Measurements from ENCODE around the gene EML6. TPM values are rescaled to one million over a fixed set of nuclear protein-coding genes. Genes with fewer than 3 reads are reported as not detected.
A peak's percentile ranks its signal among the peaks of the same experiment; 100 is the strongest.

The EML6 gene
- total RNA-seq, 1 donor from 2014 or later: 0.44 TPM

DNA sequence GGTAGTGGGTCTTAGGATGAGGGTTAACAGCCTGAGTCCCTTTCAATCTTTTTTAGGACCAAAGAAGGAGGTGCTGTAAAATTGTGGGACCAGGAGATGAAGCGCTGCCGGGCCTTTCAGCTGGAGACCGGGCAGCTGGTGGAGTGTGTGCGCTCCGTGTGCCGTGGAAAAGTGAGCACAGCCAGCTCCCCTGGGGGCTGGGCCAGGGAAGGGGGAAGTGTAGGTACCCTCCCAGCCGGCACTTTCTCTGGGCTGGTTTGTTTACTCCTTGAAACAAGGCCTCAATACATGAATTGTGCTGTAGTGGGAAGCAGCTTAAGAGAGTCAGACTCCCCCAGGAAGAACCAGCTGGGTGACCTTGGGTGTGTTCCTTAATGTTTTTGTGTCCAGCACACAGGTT lies 236.7 kb downstream of the EML6 start:
- H3K27me3 Mint-ChIP-seq (ENCODE audit: insufficient read depth): no peaks in the 10 kb centered on the region

GRCh38 chr2:54962511-54962910 lies 239.0 kb downstream of the EML6 start:
- intact Hi-C loops (cut with micrococcal nuclease): no loop called here
- H3K4me1 Mint-ChIP-seq (ENCODE audit: low read depth): peaks cover 27% of the 10 kb centered on the region
- H3K4me3 Mint-ChIP-seq: no peak overlapping the region
- H3K9me3 Mint-ChIP-seq: no peaks in the 10 kb centered on the region
- H3K27me3 Mint-ChIP-seq (ENCODE audit: insufficient read depth): no peaks in the 10 kb centered on the region
- DNase-seq (ENCODE audit: low spot score): no peak
- H3K36me3 Mint-ChIP-seq (ENCODE audit: low read depth): peaks cover 4% of the 10 kb centered on the region
- no peak overlapping the region for H3K27ac Mint-ChIP-seq

More for the DNA sequence above, 236.7 kb downstream of the EML6 start:
- no peak for DNase-seq (ENCODE audit: low spot score)
- Mint-ChIP-seq H3K9me3 (no peaks in the 10 kb centered on the region), H3K4me3 (no peak overlapping the region), H3K36me3 (ENCODE audit: low read depth) (peaks cover 4% of the 10 kb centered on the region), H3K4me1 (ENCODE audit: low read depth) (peaks cover 10% of the 10 kb centered on the region), H3K27ac (no peak overlapping the region)
- intact Hi-C loops (cut with micrococcal nuclease): no loop called here

GRCh38 chr2:54962935-54963440 lies 239.5 kb downstream of the EML6 start:
- no peak overlapping the region for H3K4me3 Mint-ChIP-seq
- no peak for DNase-seq (ENCODE audit: low spot score)
- no peak overlapping the region for H3K27ac Mint-ChIP-seq
- intact Hi-C loops (cut with micrococcal nuclease): no loop called here
- H3K36me3 Mint-ChIP-seq (ENCODE audit: low read depth): peaks cover 6% of the 10 kb centered on the region
- H3K4me1 Mint-ChIP-seq (ENCODE audit: low read depth): peaks cover 27% of the 10 kb centered on the region
- no peaks in the 10 kb centered on the region for H3K27me3 Mint-ChIP-seq (ENCODE audit: insufficient read depth)
- no peaks in the 10 kb centered on the region for H3K9me3 Mint-ChIP-seq

- no peak overlapping the region for H3K4me3 Mint-ChIP-seq
- H3K36me3 Mint-ChIP-seq (ENCODE audit: low read depth): peaks cover 8% of the 10 kb centered on the region
- H3K9me3 Mint-ChIP-seq: no peaks in the 10 kb centered on the region
- no peak overlapping the region for H3K27ac Mint-ChIP-seq
- peaks cover 27% of the 10 kb centered on the region for H3K4me1 Mint-ChIP-seq (ENCODE audit: low read depth)
- DNase-seq (ENCODE audit: low spot score): no peak
- H3K27me3 Mint-ChIP-seq (ENCODE audit: insufficient read depth): no peaks in the 10 kb centered on the region
- intact Hi-C loops (cut with micrococcal nuclease): no loop called here
Observed at GRCh38 chr2:54963476-54963875, 240.0 kb downstream of the EML6 start.

DNA sequence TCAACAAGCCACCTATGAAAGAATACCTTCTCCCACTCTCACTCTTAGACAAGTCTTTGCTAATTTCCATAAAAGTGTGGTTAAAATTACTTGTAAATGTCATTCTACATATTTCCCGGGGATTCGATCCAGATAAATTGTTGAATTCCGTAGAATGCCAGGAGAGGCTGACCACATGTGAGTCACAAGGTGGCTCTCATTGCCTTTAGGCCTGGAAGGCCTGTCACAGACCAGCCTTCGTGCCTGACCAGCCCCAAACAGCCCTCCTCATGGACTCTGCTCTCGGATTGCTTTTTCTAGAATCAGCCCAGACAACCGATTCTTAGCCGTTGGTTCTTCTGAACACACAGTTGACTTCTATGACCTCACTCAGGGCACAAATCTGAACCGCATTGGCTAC lies 240.8 kb downstream of the EML6 start:
- no peaks in the 10 kb centered on the region for H3K9me3 Mint-ChIP-seq
- peaks cover 27% of the 10 kb centered on the region for H3K4me1 Mint-ChIP-seq (ENCODE audit: low read depth)
- intact Hi-C loops (cut with micrococcal nuclease): no loop called here
- peaks cover 8% of the 10 kb centered on the region for H3K36me3 Mint-ChIP-seq (ENCODE audit: low read depth)
- DNase-seq (ENCODE audit: low spot score): no peak
- no peak overlapping the region for H3K27ac Mint-ChIP-seq
- H3K27me3 Mint-ChIP-seq (ENCODE audit: insufficient read depth): no peaks in the 10 kb centered on the region
- H3K4me3 Mint-ChIP-seq: no peak overlapping the region

GRCh38 chr2:54964816-54965215 lies 241.4 kb downstream of the EML6 start:
- Mint-ChIP-seq H3K9me3 (no peaks in the 10 kb centered on the region), H3K36me3 (ENCODE audit: low read depth) (peaks cover 8% of the 10 kb centered on the region), H3K27ac (peak overlapping the region; percentile 11), H3K4me1 (ENCODE audit: low read depth) (peaks cover 27% of the 10 kb centered on the region), H3K27me3 (ENCODE audit: insufficient read depth) (no peaks in the 10 kb centered on the region), H3K4me3 (peak overlapping the region; percentile 38)
- intact Hi-C loops (cut with micrococcal nuclease): no loop called here
- no peak for DNase-seq (ENCODE audit: low spot score)

- intact Hi-C loops (cut with micrococcal nuclease): no loop called here
- Mint-ChIP-seq H3K27ac (peak overlapping the region; percentile 11), H3K9me3 (no peaks in the 10 kb centered on the region)
Observed at GRCh38 chr2:54965425-54965824, 242.0 kb downstream of the EML6 start.

DNA sequence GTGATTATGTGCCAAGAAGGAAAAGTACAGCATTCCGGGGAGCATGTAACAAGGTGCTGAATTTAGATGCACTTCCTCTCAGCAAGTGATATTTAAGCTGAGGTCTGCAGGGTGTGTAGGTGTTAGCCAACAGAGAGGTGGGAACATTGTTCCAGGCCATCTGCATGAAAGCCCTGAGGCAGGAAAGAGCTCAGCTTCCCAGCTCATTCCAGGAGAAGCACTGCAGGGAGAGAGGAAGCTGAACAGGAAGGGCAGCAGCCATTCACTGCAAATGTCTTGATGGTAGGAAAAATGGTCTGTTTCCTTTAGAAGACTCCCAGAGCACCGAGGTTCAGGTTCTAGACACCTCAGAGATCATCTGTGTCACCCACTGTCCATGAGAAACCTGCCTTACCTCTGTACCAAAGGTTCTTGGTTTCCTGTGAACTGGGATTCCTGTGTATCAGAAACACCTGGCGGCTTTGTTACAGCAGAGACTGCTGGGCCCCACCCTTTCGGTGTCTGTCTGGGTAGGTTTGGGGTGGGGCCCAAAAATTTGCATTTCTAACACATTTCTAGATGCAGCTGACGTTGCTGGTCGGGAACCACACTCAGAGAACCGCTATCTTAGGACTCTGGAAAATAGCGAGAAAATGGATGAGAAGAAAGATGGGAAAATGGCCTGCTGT lies 242.8 kb downstream of the EML6 start:
- H3K4me1 Mint-ChIP-seq (ENCODE audit: low read depth): peaks cover 27% of the 10 kb centered on the region
- intact Hi-C loops (cut with micrococcal nuclease): no loop called here
- H3K9me3 Mint-ChIP-seq: no peaks in the 10 kb centered on the region
- no peaks in the 10 kb centered on the region for H3K27me3 Mint-ChIP-seq (ENCODE audit: insufficient read depth)
- no peak overlapping the region for H3K27ac Mint-ChIP-seq
- H3K36me3 Mint-ChIP-seq (ENCODE audit: low read depth): peaks cover 8% of the 10 kb centered on the region
- H3K4me3 Mint-ChIP-seq: no peak overlapping the region
- DNase-seq (ENCODE audit: low spot score): no peak

More at GRCh38 chr2:54965425-54965824, 242.0 kb downstream of the EML6 start:
- DNase-seq (ENCODE audit: low spot score): no peak
- no peak overlapping the region for H3K4me3 Mint-ChIP-seq
- peaks cover 27% of the 10 kb centered on the region for H3K4me1 Mint-ChIP-seq (ENCODE audit: low read depth)
- no peaks in the 10 kb centered on the region for H3K27me3 Mint-ChIP-seq (ENCODE audit: insufficient read depth)
- H3K36me3 Mint-ChIP-seq (ENCODE audit: low read depth): peaks cover 10% of the 10 kb centered on the region

DNA sequence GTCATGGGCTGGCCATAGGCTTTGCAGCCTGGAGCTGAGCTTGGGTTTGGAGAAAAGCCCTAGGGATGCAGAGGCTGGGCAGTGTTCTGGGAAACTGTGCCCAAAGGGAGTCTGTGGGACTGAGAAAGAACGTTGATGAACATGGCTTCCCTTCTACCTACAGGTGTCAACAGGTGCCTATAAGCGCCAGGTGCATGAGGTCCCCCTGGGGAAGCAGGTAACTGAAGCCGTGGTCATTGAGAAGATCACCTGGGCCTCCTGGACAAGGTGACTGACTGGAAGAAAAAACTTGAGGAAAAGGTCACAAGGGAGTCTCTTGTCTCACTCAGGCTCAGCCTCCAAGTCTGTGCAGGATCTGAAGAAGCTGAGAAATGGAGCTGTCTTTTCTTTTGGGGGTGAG lies 243.4 kb downstream of the EML6 start:
- no peaks in the 10 kb centered on the region for H3K9me3 Mint-ChIP-seq

GRCh38 chr2:54967269-54967668 lies 243.8 kb downstream of the EML6 start:
- intact Hi-C loops (cut with micrococcal nuclease): no loop called here
- Mint-ChIP-seq H3K36me3 (ENCODE audit: low read depth) (peaks cover 9% of the 10 kb centered on the region), H3K4me3 (no peak overlapping the region), H3K27me3 (ENCODE audit: insufficient read depth) (no peaks in the 10 kb centered on the region), H3K27ac (no peak overlapping the region), H3K4me1 (ENCODE audit: low read depth) (peaks cover 27% of the 10 kb centered on the region), H3K9me3 (no peaks in the 10 kb centered on the region)
- no peak for DNase-seq (ENCODE audit: low spot score)

More for the DNA sequence above, 243.4 kb downstream of the EML6 start:
- peaks cover 27% of the 10 kb centered on the region for H3K4me1 Mint-ChIP-seq (ENCODE audit: low read depth)
- no peak overlapping the region for H3K27ac Mint-ChIP-seq
- no peak for DNase-seq (ENCODE audit: low spot score)
- no peak overlapping the region for H3K4me3 Mint-ChIP-seq
- intact Hi-C loops (cut with micrococcal nuclease): no loop called here
- no peaks in the 10 kb centered on the region for H3K27me3 Mint-ChIP-seq (ENCODE audit: insufficient read depth)
- peaks cover 9% of the 10 kb centered on the region for H3K36me3 Mint-ChIP-seq (ENCODE audit: low read depth)

DNA sequence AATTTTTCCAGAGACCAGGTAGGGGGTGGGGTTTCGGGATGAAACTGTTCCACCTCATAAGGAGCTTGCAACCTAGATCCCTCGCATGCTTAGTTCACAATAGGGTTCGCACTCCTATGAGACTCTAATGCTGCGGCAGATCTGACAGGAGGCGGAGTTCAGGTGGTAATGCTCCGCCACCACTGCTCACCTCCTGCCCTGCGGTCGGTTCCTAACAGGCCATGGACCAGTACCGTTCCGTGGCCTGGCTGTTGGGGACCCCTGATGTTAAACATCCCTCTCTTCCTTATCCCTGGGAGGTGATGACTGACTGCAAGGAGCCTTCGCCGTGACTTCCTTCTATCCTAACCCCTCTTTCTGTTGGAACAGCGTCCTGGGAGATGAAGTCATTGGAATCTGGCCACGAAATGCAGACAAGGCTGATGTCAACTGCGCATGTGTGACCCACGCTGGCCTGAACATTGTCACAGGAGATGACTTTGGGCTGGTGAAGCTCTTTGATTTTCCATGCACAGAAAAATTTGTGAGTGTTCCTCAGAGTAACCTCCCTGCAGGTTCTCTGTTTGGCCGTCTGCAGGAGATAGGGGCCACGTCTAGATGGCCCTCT lies 244.4 kb downstream of the EML6 start:
- Mint-ChIP-seq H3K4me1 (ENCODE audit: low read depth) (peaks cover 27% of the 10 kb centered on the region), H3K9me3 (no peaks in the 10 kb centered on the region), H3K36me3 (ENCODE audit: low read depth) (peaks cover 9% of the 10 kb centered on the region), H3K27me3 (ENCODE audit: insufficient read depth) (no peaks in the 10 kb centered on the region), H3K4me3 (no peak overlapping the region), H3K27ac (no peak overlapping the region)
- intact Hi-C loops (cut with micrococcal nuclease): no loop called here
- no peak for DNase-seq (ENCODE audit: low spot score)

DNA sequence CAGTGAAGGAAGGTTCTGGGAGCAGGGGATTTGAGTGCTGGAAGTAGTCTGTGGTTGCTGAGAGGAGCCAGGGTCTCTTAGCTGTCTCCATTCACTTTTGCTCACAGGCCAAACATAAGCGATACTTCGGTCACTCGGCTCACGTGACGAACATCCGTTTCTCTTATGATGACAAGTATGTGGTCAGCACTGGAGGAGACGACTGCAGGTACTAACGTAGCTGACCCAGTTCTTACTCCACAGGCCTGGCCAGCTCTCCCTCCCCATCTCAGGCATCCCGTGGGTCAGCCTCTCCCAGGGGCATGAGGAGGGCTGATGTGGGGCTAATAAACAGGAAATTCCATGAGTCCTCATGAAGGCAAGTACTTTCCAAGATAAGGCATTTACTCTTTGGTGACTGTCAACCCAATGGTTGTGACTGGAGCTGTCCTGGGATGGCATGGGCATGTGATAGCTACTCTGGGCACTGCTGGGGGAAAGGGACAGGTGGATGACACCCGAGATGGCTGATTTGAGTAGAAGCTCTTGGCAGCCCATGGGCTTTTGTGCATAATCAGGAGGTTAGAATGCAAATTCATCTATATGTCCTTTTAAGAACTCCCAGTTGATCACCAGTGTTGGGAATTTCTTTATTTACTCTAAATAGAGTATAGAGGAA lies 245.2 kb downstream of the EML6 start:
- H3K27ac Mint-ChIP-seq: no peak overlapping the region
- no peaks in the 10 kb centered on the region for H3K9me3 Mint-ChIP-seq
- H3K4me3 Mint-ChIP-seq: no peak overlapping the region
- H3K27me3 Mint-ChIP-seq (ENCODE audit: insufficient read depth): no peaks in the 10 kb centered on the region
- peaks cover 27% of the 10 kb centered on the region for H3K4me1 Mint-ChIP-seq (ENCODE audit: low read depth)
- intact Hi-C loops (cut with micrococcal nuclease): no loop called here
- no peak for DNase-seq (ENCODE audit: low spot score)
- H3K36me3 Mint-ChIP-seq (ENCODE audit: low read depth): peaks cover 9% of the 10 kb centered on the region

DNA sequence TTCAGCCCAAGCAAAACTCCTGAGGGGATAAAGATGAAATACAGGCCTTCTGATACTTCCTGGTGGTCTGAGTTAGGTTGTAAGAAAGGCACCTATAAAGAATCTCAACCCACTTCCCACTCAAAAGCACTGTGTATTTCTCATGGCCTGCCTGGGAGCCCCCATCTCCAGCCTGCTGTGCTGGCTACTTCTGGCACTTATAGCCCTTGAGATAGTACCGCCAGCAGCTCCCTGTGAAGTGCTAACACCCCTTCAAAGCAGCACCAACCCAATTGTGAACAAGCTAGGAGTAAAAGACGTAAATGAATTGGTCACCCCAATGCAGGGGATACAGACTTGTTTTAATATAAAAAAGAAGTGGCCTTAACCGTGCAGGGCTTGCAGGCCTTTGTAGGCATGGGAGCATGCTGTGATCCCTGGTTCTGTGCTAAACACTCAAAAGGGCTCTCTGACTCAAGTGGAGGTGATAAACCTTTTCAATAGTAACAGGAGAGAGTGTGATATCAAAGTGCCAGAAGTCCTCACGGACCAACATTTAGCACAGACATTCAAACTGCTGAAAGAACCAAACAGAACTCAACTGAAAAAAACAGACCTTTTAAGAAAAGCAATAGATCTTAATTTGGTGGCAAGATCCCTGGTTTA lies 246.0 kb downstream of the EML6 start:
- Mint-ChIP-seq H3K4me1 (ENCODE audit: low read depth) (peaks cover 24% of the 10 kb centered on the region), H3K9me3 (no peaks in the 10 kb centered on the region), H3K36me3 (ENCODE audit: low read depth) (peaks cover 9% of the 10 kb centered on the region), H3K27me3 (ENCODE audit: insufficient read depth) (no peaks in the 10 kb centered on the region), H3K4me3 (no peak overlapping the region), H3K27ac (no peak overlapping the region)
- intact Hi-C loops (cut with micrococcal nuclease): no loop called here
- no peak for DNase-seq (ENCODE audit: low spot score)
